Ascending aorta (tissue), 2 donors: ENCODE measurements around the gene OR1E2. TPM values are rescaled to one million over a fixed set of nuclear protein-coding genes. Genes with fewer than 3 reads are reported as not detected.
"Not testable (repeated sequence)": the region's sequence is repeated elsewhere in the genome, so short reads cannot be mapped to it uniquely, and the experiment has no call there.

Experiments
- DNase-seq, 2 donors: peaks; one replicate each; pipeline ENCODE4 v3.0.0-alpha.2; 2019; ENCODE audit warnings: low spot score in 2 of 2
- H3K27ac ChIP-seq, 2 donors: fragments of 200-600 bp; sonication (generic); one replicate each; pipeline ENCODE4 v1.5.1; 2016 to 2017; ENCODE audit warnings: mild to moderate bottlenecking in 1 of 2
- H3K27me3 ChIP-seq: fragments of 200-600 bp; sonication (generic); one replicate; pipeline ENCODE4 v1.5.1; 2017
- H3K36me3 ChIP-seq, 2 donors: fragments of 200-600 bp; sonication (generic); one replicate each; pipeline ENCODE4 v1.5.1; 2016
- H3K4me1 ChIP-seq, 2 donors: fragments of 200-600 bp; sonication (generic); one replicate each; pipeline ENCODE4 v1.5.1; 2016 to 2017; ENCODE audit warnings: mild to moderate bottlenecking in 1 of 2
- H3K4me3 ChIP-seq, 2 donors: fragments of 200-600 bp; sonication (generic); one replicate each; pipeline ENCODE4 v1.5.1; 2016 to 2017; ENCODE audit warnings: mild to moderate bottlenecking in 1 of 2
- H3K9me3 ChIP-seq, 2 donors: fragments of 200-600 bp; sonication (generic); one replicate each; pipeline ENCODE4 v1.5.1; 2016
- CTCF ChIP-seq, 3 experiments: fragments of 200-600 bp in 2 of 3; fragments of 450-650 bp in 1 of 3; sonication (generic) in 2 of 3; IDR thresholded peaks; one replicate each; pipeline ENCODE4 v1.5.1; 2016 to 2019; ENCODE audit warnings: antibody characterized with exemption in 3 of 3, mild to moderate bottlenecking in 1 of 3, moderate library complexity in 1 of 3
- intact Hi-C: fragments of 100-400 bp; cut with DNase I; formaldehyde crosslinking; loops from one replicate; pipeline ENCODE4 v1.15.1; 2023
- total RNA-seq: library from RNA; depleted of rRNA; stranded (reverse); fragments of >200 nt; gene quantifications from one replicate; pipeline ENCODE4 v1.1.0, GENCODE V29; 2016

Gene OR1E2
- total RNA-seq, 1 donor from 2014 or later: not detected

GRCh38 chr17:3447625-3448024, 14.0 kb upstream of the OR1E2 start:
- no peak for DNase-seq
- H3K9me3 ChIP-seq: no peaks in the 10 kb centered on the region
- no peaks in the 10 kb centered on the region for H3K27me3 ChIP-seq
- H3K4me1 ChIP-seq: no peaks in the 10 kb centered on the region
- no peak for TF ChIP-seq CTCF (IDR thresholded peaks at IDR 0.05)
- no peak overlapping the region for H3K4me3 ChIP-seq
- intact Hi-C loops: no loop called here
- no peak overlapping the region for H3K27ac ChIP-seq
- no peaks in the 10 kb centered on the region for H3K36me3 ChIP-seq

GRCh38 chr17:3440451-3440850, 6.8 kb upstream of the OR1E2 start:
- no peak for TF ChIP-seq CTCF (IDR thresholded peaks at IDR 0.05)
- Histone ChIP-seq H3K9me3 (no peaks in the 10 kb centered on the region), H3K27ac (no peak overlapping the region), H3K27me3 (no peaks in the 10 kb centered on the region), H3K4me1 (no peaks in the 10 kb centered on the region), H3K4me3 (no peak overlapping the region), H3K36me3 (no peaks in the 10 kb centered on the region)
- intact Hi-C loops: no loop called here
- no peak for DNase-seq

- Histone ChIP-seq H3K27ac (no peak overlapping the region), H3K4me3 (no peak overlapping the region), H3K27me3 (no peaks in the 10 kb centered on the region), H3K9me3 (no peaks in the 10 kb centered on the region), H3K4me1 (no peaks in the 10 kb centered on the region), H3K36me3 (no peaks in the 10 kb centered on the region)
- intact Hi-C loops: no loop called here
- no peak for TF ChIP-seq CTCF (IDR thresholded peaks at IDR 0.05)
- no peak for DNase-seq
These were observed 4.7 kb upstream of the OR1E2 start for GRCh38 chr17:3438368-3438767.

GRCh38 chr17:3433215-3433614, 426 bp downstream of the OR1E2 start:
- H3K4me3 ChIP-seq, H3K4me1 ChIP-seq, DNase-seq, H3K36me3 ChIP-seq, H3K9me3 ChIP-seq, H3K27ac ChIP-seq, intact Hi-C loops, H3K27me3 ChIP-seq: not testable (repeated sequence)

GRCh38 chr17:3418222-3418621, 15.4 kb downstream of the OR1E2 start:
- Histone ChIP-seq H3K4me3 (no peak overlapping the region), H3K27me3 (no peaks in the 10 kb centered on the region), H3K36me3 (no peaks in the 10 kb centered on the region), H3K9me3 (no peaks in the 10 kb centered on the region), H3K4me1 (no peaks in the 10 kb centered on the region), H3K27ac (no peak overlapping the region)
- no peak for TF ChIP-seq CTCF (IDR thresholded peaks at IDR 0.05)
- DNase-seq: no peak
- intact Hi-C loops: no loop called here

- H3K36me3 ChIP-seq: no peaks in the 10 kb centered on the region
- no peaks in the 10 kb centered on the region for H3K27me3 ChIP-seq
- H3K4me3 ChIP-seq: no peak overlapping the region
- H3K27ac ChIP-seq: no peak overlapping the region
- intact Hi-C loops: no loop called here
- H3K4me1 ChIP-seq: no peaks in the 10 kb centered on the region
- DNase-seq: no peak
- H3K9me3 ChIP-seq: no peaks in the 10 kb centered on the region
- no peak for TF ChIP-seq CTCF (IDR thresholded peaks at IDR 0.05)
These were observed 18.0 kb downstream of the OR1E2 start for GRCh38 chr17:3415610-3416009.

- intact Hi-C loops, H3K4me1 ChIP-seq, H3K36me3 ChIP-seq, H3K27ac ChIP-seq, DNase-seq, H3K4me3 ChIP-seq, H3K27me3 ChIP-seq: not testable (repeated sequence)
- H3K9me3 ChIP-seq: peaks cover 0 to 11% of the 10 kb centered on the region in 2 donors
These were observed 21.4 kb downstream of the OR1E2 start for GRCh38 chr17:3412216-3412615.
